HEK293T (cell line): ENCODE results near the gene ANO2.

Source experiments
- ARNT ChIP-seq: fragments of 450-650 bp; IDR thresholded peaks from 2 replicates; pipeline ENCODE4 v1.6.1; 2017; ENCODE audit warnings: mild to moderate bottlenecking
- ELF4 ChIP-seq: fragments of 450-650 bp; IDR thresholded peaks from 2 replicates; pipeline ENCODE4 v1.6.1; 2017; ENCODE audit warnings: antibody characterized with exemption
- FOXA1 ChIP-seq: fragments of 450-650 bp; IDR thresholded peaks from 2 replicates; pipeline ENCODE4 v1.6.1; 2016; ENCODE audit warnings: mild to moderate bottlenecking
- FOXM1 ChIP-seq: fragments of 450-650 bp; IDR thresholded peaks from 2 replicates; pipeline ENCODE4 v1.6.1; 2017; ENCODE audit warnings: mild to moderate bottlenecking, borderline replicate concordance
- L3MBTL2 ChIP-seq: fragments of 450-650 bp; conservative IDR thresholded peaks from 2 replicates; pipeline ENCODE4 v1.6.1; 2016; ENCODE audit warnings: mild to moderate bottlenecking
- LEF1 ChIP-seq: fragments of 450-650 bp; IDR thresholded peaks from 2 replicates; pipeline ENCODE4 v1.6.1; 2017; ENCODE audit warnings: mild to moderate bottlenecking, borderline replicate concordance
- SP1 ChIP-seq: fragments of 450-650 bp; IDR thresholded peaks from 2 replicates; pipeline ENCODE4 v1.6.1; 2017
- TARDBP ChIP-seq: fragments of 450-650 bp; IDR thresholded peaks from 2 replicates; pipeline ENCODE4 v1.6.1; 2016
- ZNF384 ChIP-seq: fragments of 450-650 bp; IDR thresholded peaks from 2 replicates; pipeline ENCODE4 v1.6.1; 2016
- TF ChIP-seq, protein P1 (sequence below): fragments of 450-650 bp; IDR thresholded peaks from 2 replicates; pipeline ENCODE4 v1.6.1; 2016

DNA sequence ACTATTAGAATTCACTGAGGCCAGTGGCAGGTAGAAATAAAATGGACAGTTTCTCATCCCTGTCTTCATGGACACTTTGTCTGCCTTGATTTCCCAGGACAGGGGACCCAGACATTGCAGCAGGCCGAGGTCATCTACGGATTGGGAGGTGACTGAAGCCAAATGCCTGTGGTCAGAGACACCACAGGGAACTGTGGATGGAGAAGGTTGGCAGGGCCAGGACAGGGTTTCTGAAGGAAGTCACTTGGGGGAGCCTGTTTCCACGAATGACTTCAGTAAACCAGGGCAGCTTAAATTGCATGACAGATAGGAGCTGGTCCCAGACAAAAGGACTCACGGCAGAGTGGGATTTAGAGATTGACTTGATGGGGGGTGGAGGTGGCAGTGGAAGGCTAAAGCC, 288.2 kb downstream of the ANO2 start:
- no peak for TF ChIP-seq ARNT
- no peak for TF ChIP-seq ELF4
- TF ChIP-seq FOXM1: no peak
- no peak for TF ChIP-seq SP1
- TF ChIP-seq LEF1: no peak
- TF ChIP-seq TARDBP: no peak
- TF ChIP-seq L3MBTL2: no peak
- TF ChIP-seq ZNF384: no peak
- TF ChIP-seq FOXA1: no peak
- TF ChIP-seq, protein P1, sequence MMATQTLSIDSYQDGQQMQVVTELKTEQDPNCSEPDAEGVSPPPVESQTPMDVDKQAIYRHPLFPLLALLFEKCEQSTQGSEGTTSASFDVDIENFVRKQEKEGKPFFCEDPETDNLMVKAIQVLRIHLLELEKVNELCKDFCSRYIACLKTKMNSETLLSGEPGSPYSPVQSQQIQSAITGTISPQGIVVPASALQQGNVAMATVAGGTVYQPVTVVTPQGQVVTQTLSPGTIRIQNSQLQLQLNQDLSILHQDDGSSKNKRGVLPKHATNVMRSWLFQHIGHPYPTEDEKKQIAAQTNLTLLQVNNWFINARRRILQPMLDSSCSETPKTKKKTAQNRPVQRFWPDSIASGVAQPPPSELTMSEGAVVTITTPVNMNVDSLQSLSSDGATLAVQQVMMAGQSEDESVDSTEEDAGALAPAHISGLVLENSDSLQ: no peak
